BLaER1 treated with 17β-estradiol and CSF1 and Interleukin-3, amounts not matched to agents 10 nM and 100 nM (cell line): ENCODE measurements around the gene CDH11.

Experiments
- H3K27ac ChIP-seq, 11 experiments: shearing (Covaris generic); formaldehyde crosslinking; 2 replicates each; pipeline ENCODE4 v1.8.1; 2022
- H3K27me3 ChIP-seq, 11 experiments: shearing (Covaris generic); formaldehyde crosslinking; 2 replicates each; pipeline ENCODE4 v1.8.1; 2022
- H3K36me3 ChIP-seq, 11 experiments: shearing (Covaris generic); formaldehyde crosslinking; 2 replicates each; pipeline ENCODE4 v1.8.1; 2022
- H3K4me1 ChIP-seq, 10 experiments: shearing (Covaris generic); formaldehyde crosslinking; 2 replicates each; pipeline ENCODE4 v1.8.1; 2022
- H3K4me2 ChIP-seq, 11 experiments: shearing (Covaris generic); formaldehyde crosslinking; 2 replicates each; pipeline ENCODE4 v1.8.1; 2022
- H3K4me3 ChIP-seq, 10 experiments: shearing (Covaris generic); formaldehyde crosslinking; 2 replicates each; pipeline ENCODE4 v1.8.1; 2022
- H3K9ac ChIP-seq, 11 experiments: shearing (Covaris generic); formaldehyde crosslinking; 2 replicates each; pipeline ENCODE4 v1.8.1; 2022
- H3K9me3 ChIP-seq, 11 experiments: shearing (Covaris generic); formaldehyde crosslinking; replicated peaks in 1 of 11; 2 replicates each; pipeline ENCODE4 v1.8.1; 2022
- H4K20me1 ChIP-seq, 11 experiments: shearing (Covaris generic); formaldehyde crosslinking; 2 replicates each; pipeline ENCODE4 v1.8.1; 2022
- Cebpa-rat ChIP-seq, 11 experiments: shearing (Covaris generic); IDR thresholded peaks; 2 replicates each; pipeline ENCODE4 v1.8.1; 2022

The CDH11 gene

GRCh38 chr16:65125871-65126270, 4.0 kb upstream of the CDH11 start:
- no peak for TF ChIP-seq Cebpa-rat (IDR thresholded peaks at IDR 0.05)
- Histone ChIP-seq H3K9ac (no peak overlapping the region), H3K9me3 (peaks cover 21 to 35% (median 25%) of the 10 kb centered on the region in 11 experiments), H3K4me2 (no peak overlapping the region), H3K27me3 (peaks cover 44 to 55% (median 54%) of the 10 kb centered on the region in 11 experiments), H3K4me1 (peaks cover 5 to 24% (median 9%) of the 10 kb centered on the region in 10 experiments; a peak in 13 of 20 replicates), H3K36me3 (no peaks in the 10 kb centered on the region), H3K4me3 (no peak overlapping the region), H4K20me1 (peaks cover 0 to 5% (median 0%) of the 10 kb centered on the region in 11 experiments; a peak in 2 of 22 replicates), H3K27ac (no peak overlapping the region)

- peaks cover 49 to 60% (median 59%) of the 10 kb centered on the region in 11 experiments for H3K27me3 ChIP-seq
- peaks cover 21 to 38% (median 25%) of the 10 kb centered on the region in 11 experiments for H3K9me3 ChIP-seq
- no peak for TF ChIP-seq Cebpa-rat (IDR thresholded peaks at IDR 0.05)
- no peak overlapping the region for H3K4me3 ChIP-seq
- peaks cover 0 to 11% (median 0%) of the 10 kb centered on the region in 11 experiments; a peak in 3 of 22 replicates for H4K20me1 ChIP-seq
- no peak overlapping the region for H3K27ac ChIP-seq
- peaks cover 7 to 30% (median 11%) of the 10 kb centered on the region in 10 experiments; a peak in 13 of 20 replicates for H3K4me1 ChIP-seq
- no peak overlapping the region for H3K4me2 ChIP-seq
- H3K9ac ChIP-seq: no peak overlapping the region
- no peaks in the 10 kb centered on the region for H3K36me3 ChIP-seq
Measured at GRCh38 chr16:65125322-65125721, 3.5 kb upstream of the CDH11 start.

GRCh38 chr16:65124596-65124995, 2.7 kb upstream of the CDH11 start:
- Histone ChIP-seq H4K20me1 (peaks cover 0 to 14% (median 0%) of the 10 kb centered on the region in 11 experiments; a peak in 3 of 22 replicates), H3K27ac (no peak overlapping the region), H3K4me2 (no peak overlapping the region), H3K4me3 (no peak overlapping the region), H3K4me1 (peaks cover 7 to 34% (median 12%) of the 10 kb centered on the region in 10 experiments; a peak in 13 of 20 replicates), H3K36me3 (no peaks in the 10 kb centered on the region), H3K9me3 (peaks cover 21 to 38% (median 25%) of the 10 kb centered on the region in 11 experiments), H3K9ac (no peak overlapping the region), H3K27me3 (peaks cover 56 to 68% (median 66%) of the 10 kb centered on the region in 11 experiments)
- TF ChIP-seq Cebpa-rat (IDR thresholded peaks at IDR 0.05): no peak

GRCh38 chr16:65124212-65124548, 2.3 kb upstream of the CDH11 start:
- Histone ChIP-seq H4K20me1 (peaks cover 0 to 14% (median 0%) of the 10 kb centered on the region in 11 experiments; a peak in 3 of 22 replicates), H3K9ac (no peak overlapping the region), H3K27me3 (peaks cover 60 to 72% (median 71%) of the 10 kb centered on the region in 11 experiments), H3K4me2 (no peak overlapping the region), H3K36me3 (no peaks in the 10 kb centered on the region), H3K4me3 (peak overlapping the region in 1 of 10 experiments; percentile 43; a peak in 2 of 20 replicates), H3K4me1 (peaks cover 7 to 34% (median 12%) of the 10 kb centered on the region in 10 experiments; a peak in 13 of 20 replicates), H3K27ac (no peak overlapping the region), H3K9me3 (peaks cover 21 to 38% (median 25%) of the 10 kb centered on the region in 11 experiments)
- TF ChIP-seq Cebpa-rat (IDR thresholded peaks at IDR 0.05): no peak

- H3K4me1 ChIP-seq: peaks cover 7 to 34% (median 12%) of the 10 kb centered on the region in 10 experiments; a peak in 13 of 20 replicates
- peak overlapping the region in 9 of 10 experiments; percentile 22 to 62 (median 43); a peak in 16 of 20 replicates for H3K4me3 ChIP-seq
- H3K36me3 ChIP-seq: no peaks in the 10 kb centered on the region
- no peak for TF ChIP-seq Cebpa-rat (IDR thresholded peaks at IDR 0.05)
- peaks cover 21 to 38% (median 25%) of the 10 kb centered on the region in 11 experiments for H3K9me3 ChIP-seq
- peaks cover 66 to 78% (median 76%) of the 10 kb centered on the region in 11 experiments for H3K27me3 ChIP-seq
- no peak overlapping the region for H3K27ac ChIP-seq
- no peak overlapping the region; a peak in 1 of 22 replicates for H3K9ac ChIP-seq
- H4K20me1 ChIP-seq: peaks cover 0 to 14% (median 0%) of the 10 kb centered on the region in 11 experiments; a peak in 3 of 22 replicates
- H3K4me2 ChIP-seq: peak overlapping the region in 8 of 11 experiments; percentile 6 to 85 (median 78); a peak in 12 of 22 replicates
Measured at GRCh38 chr16:65123396-65124211, 1.7 kb upstream of the CDH11 start.

GRCh38 chr16:65122724-65123395, 997 bp upstream of the CDH11 start:
- H4K20me1 ChIP-seq: peaks cover 0 to 14% (median 0%) of the 10 kb centered on the region in 11 experiments; a peak in 3 of 22 replicates
- TF ChIP-seq Cebpa-rat (IDR thresholded peaks at IDR 0.05): no peak
- peaks cover 68 to 84% (median 82%) of the 10 kb centered on the region in 11 experiments for H3K27me3 ChIP-seq
- peaks cover 21 to 38% (median 25%) of the 10 kb centered on the region in 11 experiments for H3K9me3 ChIP-seq
- peak overlapping the region in 9 of 10 experiments; percentile 37 to 62 (median 46); a peak in 19 of 20 replicates for H3K4me3 ChIP-seq
- H3K4me2 ChIP-seq: peak overlapping the region in 8 of 11 experiments; percentile 6 to 85 (median 78); a peak in 12 of 22 replicates
- H3K9ac ChIP-seq: no peak overlapping the region
- H3K4me1 ChIP-seq: peaks cover 7 to 34% (median 12%) of the 10 kb centered on the region in 10 experiments; a peak in 13 of 20 replicates
- H3K36me3 ChIP-seq: no peaks in the 10 kb centered on the region
- H3K27ac ChIP-seq: no peak overlapping the region

- peak overlapping the region in 10 of 11 experiments; percentile 10 to 64 (median 53); a peak in 16 of 22 replicates for H3K9ac ChIP-seq
- peaks cover 68 to 81% (median 80%) of the 10 kb centered on the region in 11 experiments for H3K27me3 ChIP-seq
Measured at GRCh38 chr16:65120831-65121721, 787 bp downstream of the CDH11 start.

More at GRCh38 chr16:65120831-65121721, 787 bp downstream of the CDH11 start:
- Histone ChIP-seq H3K4me1 (peaks cover 7 to 34% (median 12%) of the 10 kb centered on the region in 10 experiments; a peak in 13 of 20 replicates), H3K27ac (peak overlapping the region in 5 of 11 experiments; percentile 3 to 36 (median 21); a peak in 6 of 22 replicates), H4K20me1 (peaks cover 0 to 14% (median 0%) of the 10 kb centered on the region in 11 experiments; a peak in 3 of 22 replicates), H3K36me3 (no peaks in the 10 kb centered on the region), H3K4me3 (peak overlapping the region; percentile 50 to 68 (median 59)), H3K4me2 (peak overlapping the region; percentile 72 to 96 (median 81)), H3K9me3 (peaks cover 21 to 38% (median 25%) of the 10 kb centered on the region in 11 experiments)
- no peak for TF ChIP-seq Cebpa-rat (IDR thresholded peaks at IDR 0.05)
